Posterior cingulate gyrus (tissue), 11 donors: ENCODE results near the gene C1QTNF1.

ENCODE experiments used
- DNase-seq, 10 donors: peaks; one replicate each; pipeline versions ENCODE4 v3.0.0 to v3.0.0-alpha.2; 2020 to 2021; ENCODE audit warnings: mixed read lengths in 3 of 10
- intact Hi-C: fragments of 100-400 bp; cut with DNase I; formaldehyde crosslinking; loops from one replicate; pipeline ENCODE4 v1.15.1; 2023

The C1QTNF1 gene

GRCh38 chr17:79033741-79034501, 10.0 kb downstream of the C1QTNF1 start:
- peak; percentile 47 to 94 (median 64) for DNase-seq
- intact Hi-C loops, result no loop called here

- DNase-seq, result peak in 1 of 10 donors; percentile 40
- intact Hi-C loops, result no loop called here
These were observed 11.0 kb downstream of the C1QTNF1 start for GRCh38 chr17:79034931-79035485.

GRCh38 chr17:79035686-79036085, 11.7 kb downstream of the C1QTNF1 start:
- DNase-seq, result peak in 1 of 10 donors; percentile 64
- intact Hi-C loops, result no loop called here

- DNase-seq, result no peak
- intact Hi-C loops, result no loop called here
These were observed 12.2 kb downstream of the C1QTNF1 start for GRCh38 chr17:79036181-79036580.

DNA sequence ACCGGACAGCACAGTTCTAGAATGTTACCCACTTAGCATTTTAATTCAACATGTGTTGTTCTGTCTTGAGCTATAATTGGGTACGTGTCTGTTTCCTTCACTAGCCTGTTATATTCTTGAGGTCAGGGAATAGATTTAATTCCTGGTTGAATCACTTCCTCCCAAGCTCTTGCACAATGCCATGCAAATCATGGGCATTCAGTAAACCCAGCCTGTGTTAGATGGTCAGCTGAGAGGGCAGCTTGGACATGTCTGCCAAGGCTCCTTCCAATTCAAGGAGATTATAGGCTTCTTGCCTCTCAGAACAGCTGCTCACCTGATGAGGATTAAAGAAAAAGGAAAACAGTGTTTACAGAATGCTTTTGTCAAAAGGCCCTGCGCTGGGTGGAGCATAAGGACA, 12.6 kb downstream of the C1QTNF1 start:
- intact Hi-C loops, result no loop called here
- peak in 1 of 10 donors; percentile 19 for DNase-seq

- intact Hi-C loops, result no loop called here
- DNase-seq, result peak in 2 of 10 donors; percentile 43 to 45
These were observed 14.7 kb downstream of the C1QTNF1 start for GRCh38 chr17:79038545-79039135.

DNA sequence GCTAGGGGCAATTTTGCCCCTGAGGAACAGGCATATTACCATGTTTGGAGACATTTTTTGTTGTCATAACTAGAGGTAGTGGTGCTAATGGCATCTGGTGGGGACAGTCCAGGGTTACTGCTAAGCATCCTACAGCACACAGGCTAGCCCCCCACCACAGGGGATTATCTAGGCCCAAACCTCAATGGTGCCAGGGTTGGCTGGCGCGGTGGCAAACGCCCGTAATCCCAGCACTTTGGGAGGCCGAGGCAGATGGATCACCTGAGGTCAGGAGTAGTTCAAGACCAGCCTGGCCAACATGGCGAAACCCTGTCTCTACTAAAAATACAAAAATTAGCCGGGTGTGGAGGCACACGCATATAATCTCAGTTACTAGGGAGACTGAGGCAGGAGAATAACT, 15.2 kb downstream of the C1QTNF1 start:
- DNase-seq, result peak in 2 of 10 donors; percentile 10 to 37

DNA sequence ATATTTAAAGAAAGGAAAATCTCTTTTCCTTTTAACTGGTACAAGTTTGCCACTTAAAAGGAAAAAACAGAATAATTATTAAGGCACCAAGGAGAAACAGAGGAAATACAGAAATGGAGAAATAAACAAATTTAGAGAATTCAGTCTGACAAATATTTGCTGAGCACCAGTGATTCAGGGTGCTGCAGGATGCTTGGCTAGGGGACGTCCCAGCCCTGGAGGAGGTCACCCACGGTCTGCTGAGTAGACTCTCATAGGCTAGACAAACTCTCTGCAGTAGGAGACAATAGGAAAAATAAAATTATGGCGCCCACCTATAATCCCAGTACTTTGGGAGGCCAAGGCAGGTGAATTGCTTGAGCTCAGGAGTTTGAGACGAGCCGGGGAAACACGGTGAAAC, 15.9 kb downstream of the C1QTNF1 start:
- peak in 1 of 10 donors; percentile 44 for DNase-seq
- intact Hi-C loops, result no loop called here

More for the DNA sequence above, 15.2 kb downstream of the C1QTNF1 start:
- intact Hi-C loops, result no loop called here

GRCh38 chr17:79041041-79041570, 17.1 kb downstream of the C1QTNF1 start:
- intact Hi-C loops, result no loop called here
- peak in 1 of 10 donors; percentile 67 for DNase-seq

GRCh38 chr17:79041723-79042420, 17.9 kb downstream of the C1QTNF1 start:
- DNase-seq, result peak in 3 of 10 donors; percentile 24 to 80 (median 39)
- intact Hi-C loops, result no loop called here

DNA sequence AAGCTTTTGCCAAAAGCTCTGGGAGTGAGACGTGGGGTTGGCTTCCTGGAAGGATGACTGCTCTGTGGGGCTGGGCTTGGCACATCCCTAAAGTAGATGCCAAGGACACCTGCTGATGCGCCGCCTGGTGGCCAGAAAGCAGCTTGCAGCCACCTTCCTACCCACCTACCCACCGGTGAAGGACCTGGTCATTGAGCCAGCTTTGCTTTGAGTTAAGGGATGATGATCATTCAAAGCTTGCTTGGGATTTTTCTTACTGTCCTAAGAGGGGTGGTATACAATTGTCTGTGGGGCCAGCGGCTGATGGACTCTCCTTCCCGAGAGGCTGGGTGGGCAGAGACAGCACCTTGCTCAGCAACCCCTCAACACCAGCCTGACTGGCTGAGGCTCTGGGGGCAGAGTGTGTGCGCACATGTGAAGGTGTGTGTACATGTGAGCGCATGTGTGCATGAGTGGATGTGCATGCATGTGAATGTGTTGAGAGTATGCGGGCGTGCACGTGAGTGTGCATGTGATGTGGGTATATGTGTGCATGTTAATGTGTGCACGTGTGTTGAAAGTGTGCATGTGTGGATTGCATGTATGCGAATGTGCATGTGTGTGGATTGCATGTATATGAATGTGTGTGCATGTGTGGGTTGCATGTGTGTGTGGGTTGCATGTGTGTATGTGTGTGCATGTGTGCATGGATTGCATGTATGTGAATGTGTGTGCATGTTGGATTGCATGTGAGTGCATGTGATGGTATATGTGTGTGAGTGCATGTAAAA, 18.6 kb downstream of the C1QTNF1 start:
- intact Hi-C loops, result no loop called here
- peak in 6 of 10 donors; percentile 49 to 90 (median 64) for DNase-seq

DNA sequence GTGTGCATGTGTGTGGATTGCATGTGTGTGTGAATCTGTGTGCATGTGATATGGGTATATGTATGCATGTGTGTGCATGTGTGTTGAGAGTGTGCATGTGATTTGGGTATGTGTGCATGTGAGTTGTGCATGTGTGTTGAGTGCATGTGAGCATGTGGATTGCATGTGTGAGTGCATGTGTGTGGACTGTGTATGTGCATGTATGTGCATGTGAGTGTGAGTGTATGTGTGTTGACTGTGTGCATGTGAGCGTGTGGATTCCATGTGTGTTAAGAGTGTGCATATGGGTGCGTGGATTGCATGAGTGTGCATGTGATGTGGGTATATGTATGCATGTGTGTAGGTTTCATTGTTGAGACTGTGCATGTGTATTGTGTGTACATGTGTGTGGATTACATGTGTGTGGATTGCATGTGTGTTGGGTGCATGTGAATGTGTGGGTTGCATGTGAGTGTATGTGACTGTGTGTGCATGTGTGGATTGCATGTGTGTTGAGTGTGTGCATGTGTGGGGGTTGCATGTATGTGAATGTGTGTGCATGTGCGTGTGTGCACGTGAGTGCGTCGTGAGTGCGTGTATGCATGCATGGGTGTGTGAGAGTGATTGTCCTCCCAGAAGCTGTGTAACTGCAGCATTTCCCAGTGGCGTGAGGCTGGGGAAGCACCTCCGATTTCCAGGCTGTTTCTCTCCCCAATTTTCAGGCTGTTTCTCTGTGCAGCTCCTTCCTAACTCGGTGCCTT, 19.4 kb downstream of the C1QTNF1 start:
- intact Hi-C loops, result no loop called here
- DNase-seq, result peak in 1 of 10 donors; percentile 7

- intact Hi-C loops, result no loop called here
- DNase-seq, result peak in 2 of 10 donors; percentile 65 to 79
These were observed 20.0 kb downstream of the C1QTNF1 start for GRCh38 chr17:79043931-79044320.

- peak in 2 of 10 donors; percentile 40 to 65 for DNase-seq
- intact Hi-C loops, result no loop called here
These were observed 20.5 kb downstream of the C1QTNF1 start for GRCh38 chr17:79044462-79044861.

GRCh38 chr17:79045001-79045729, 21.2 kb downstream of the C1QTNF1 start:
- peak in 3 of 10 donors; percentile 38 to 67 (median 52) for DNase-seq
- intact Hi-C loops, result no loop called here

DNA sequence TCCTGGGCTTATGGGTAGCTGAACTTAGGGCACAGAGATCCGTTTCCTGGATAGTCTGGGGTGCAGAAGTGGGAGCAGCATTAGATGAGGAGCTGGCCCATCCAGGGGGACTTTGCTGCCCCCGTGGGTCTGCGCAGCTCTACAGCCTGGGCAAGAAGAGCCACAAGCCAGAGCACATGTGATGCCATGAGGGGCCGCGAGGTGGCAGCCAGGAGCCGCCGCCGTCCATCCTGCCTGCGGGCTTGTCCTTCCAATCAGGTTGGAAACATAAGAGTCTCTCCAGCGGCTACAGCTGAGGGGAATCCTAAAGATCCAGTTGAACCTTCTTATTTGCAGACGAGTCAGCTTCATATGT, 21.9 kb downstream of the C1QTNF1 start:
- DNase-seq, result peak; percentile 69 to 98 (median 82)
- intact Hi-C loops, result no loop called here

DNA sequence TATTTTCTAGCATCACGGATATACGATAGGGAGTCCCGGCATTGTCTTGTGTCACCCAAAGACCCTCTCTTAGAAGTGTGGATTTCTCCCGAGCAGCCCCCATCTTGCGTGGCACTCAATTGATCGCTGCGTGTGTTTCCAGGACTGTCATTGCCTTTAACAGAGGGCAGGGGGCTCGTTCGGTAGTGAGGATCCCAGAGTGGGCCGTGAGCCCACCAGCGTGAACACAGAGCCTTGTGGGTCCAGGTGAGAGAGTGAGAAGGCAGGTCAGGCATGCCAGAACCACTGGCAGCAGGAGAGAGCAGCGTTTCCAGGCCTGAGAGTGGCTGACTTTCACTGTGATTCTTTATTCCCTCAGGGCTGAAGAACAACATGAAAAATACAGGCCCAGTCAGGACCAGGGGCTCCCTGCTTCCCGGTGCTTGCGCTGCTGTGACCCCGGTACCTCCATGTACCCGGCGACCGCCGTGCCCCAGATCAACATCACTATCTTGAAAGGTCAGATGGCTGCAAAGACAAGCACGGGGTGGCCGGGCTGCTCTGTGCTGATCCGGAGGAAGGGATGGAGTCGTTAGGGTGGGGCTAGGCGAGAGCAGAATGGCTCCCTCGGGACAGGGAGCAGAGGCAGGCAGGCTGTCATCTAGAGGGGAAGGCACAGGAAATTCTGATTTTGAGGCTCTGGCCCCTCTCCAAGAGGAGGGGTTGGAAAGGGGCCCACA, 22.4 kb downstream of the C1QTNF1 start:
- peak in 3 of 10 donors; percentile 48 to 70 (median 57) for DNase-seq
- intact Hi-C loops, result no loop called here

DNA sequence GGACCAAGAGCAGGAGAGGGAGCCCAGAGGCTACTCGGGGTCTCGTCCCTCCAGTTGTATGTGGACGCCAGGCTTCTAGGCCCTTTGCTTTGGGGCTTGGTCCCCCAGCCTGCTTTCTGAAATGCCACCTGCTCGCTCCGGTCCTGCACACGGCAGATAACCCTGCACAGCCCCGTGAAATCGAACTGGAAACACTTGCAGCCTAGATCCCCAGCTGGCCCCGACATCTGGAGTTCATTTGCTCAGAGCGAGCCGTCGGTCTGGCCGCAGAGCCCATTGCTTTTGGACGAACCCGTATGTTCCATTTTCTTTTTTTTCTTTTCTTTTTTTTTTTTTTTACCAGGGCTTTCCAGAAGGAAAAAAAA, 22.9 kb downstream of the C1QTNF1 start:
- intact Hi-C loops, result no loop called here
- peak in 3 of 10 donors; percentile 41 to 66 (median 59) for DNase-seq
